Mammary epithelial cell (primary cell): ENCODE data around the gene DUSP18.

Source experiments
- CTCF ChIP-seq, 2 donors: IDR thresholded peaks in 1 of 2; conservative IDR thresholded peaks in 1 of 2; 2 replicates each; pipeline ENCODE4 v1.5.1; 2011 to 2012; ENCODE audit warnings: inconsistent platforms in 2 of 2, low read length in 2 of 2, mild to moderate bottlenecking in 2 of 2, control low read depth in 1 of 2, low read depth in 1 of 2; ENCODE audit not compliant: insufficient read depth in 1 of 2; ENCODE audit errors: extremely low read depth in 1 of 2
- EZH2 ChIP-seq: IDR thresholded peaks from 2 replicates; pipeline ENCODE4 v1.6.1; 2012; ENCODE audit warnings: low read length, inconsistent platforms, borderline replicate concordance

- TF ChIP-seq CTCF (conservative IDR thresholded peaks at IDR 0.05 in 1 of 2, IDR thresholded peaks at IDR 0.05 in 1 of 2; ENCODE audit: extremely low read depth in 1 of 2, insufficient read depth in 1 of 2, low read depth in 1 of 2, low read length in 2 of 2) (no peak), EZH2 (no peak)
These were observed 7.8 kb upstream of the DUSP18 start for GRCh38 chr22:30675436-30675835.
